Uterus (tissue), 2 donors: ENCODE data around the gene MVK.

Experiments used
- CTCF ChIP-seq, 4 experiments: fragments of 200-600 bp in 2 of 4; fragments of 450-650 bp in 2 of 4; sonication (generic) in 2 of 4; IDR thresholded peaks; one replicate each; pipeline ENCODE4 v1.5.1; 2016 to 2019; ENCODE audit warnings: antibody characterized with exemption in 4 of 4, mild to moderate bottlenecking in 2 of 4, moderate library complexity in 1 of 4
- POLR2A ChIP-seq, 2 donors: fragments of 450-650 bp; IDR thresholded peaks; one replicate each; pipeline ENCODE4 v1.6.1; 2016; ENCODE audit warnings: antibody characterized with exemption in 2 of 2, mild to moderate bottlenecking in 1 of 2, moderate library complexity in 1 of 2

- TF ChIP-seq CTCF (IDR thresholded peaks at IDR 0.05): peak in 1 of 4 experiments; percentile 34
- TF ChIP-seq POLR2A (IDR thresholded peaks at IDR 0.05): peak; percentile 21 to 70
Observed at GRCh38 chr12:109573029-109573913, at the start of gene MVK, which contains the start of gene MMAB.
